ENCODE data around the gene ESAM. TPM values are rescaled to one million over a fixed set of nuclear protein-coding genes. Genes with fewer than 3 reads are reported as not detected.
A peak's percentile ranks its signal among the peaks of the same experiment; 100 is the strongest.

The ESAM gene
- polyA plus RNA-seq, 1 of the 3 experiments (the other 2 are of a cell fraction), result 1.3 TPM

GRCh38 chr11:124759266-124760204, 2.6 kb downstream of the ESAM start:
- no peak overlapping the region for H3K4me2 ChIP-seq
- peak; percentile 27 for DNase-seq
- H3K4me3 ChIP-seq (ENCODE audit: low read depth in 2 of 2, low read length in 1 of 2), result no peak overlapping the region
- H3K27ac ChIP-seq (ENCODE audit: low read depth in 2 of 2, low read length in 1 of 2), result no peak overlapping the region
- H3K9ac ChIP-seq, result no peak overlapping the region
- H2AFZ ChIP-seq (ENCODE audit: low read depth), result no peak overlapping the region
- peaks cover 0 to 13% of the 10 kb centered on the region in 2 experiments; a peak in 2 of 4 replicates for H3K4me1 ChIP-seq (ENCODE audit: control insufficient read depth in 1 of 2, insufficient read depth in 2 of 2, low read depth in 1 of 2, low read length in 1 of 2)
- peaks cover 3% of the 10 kb centered on the region for H3F3A ChIP-seq (replicated peaks; ENCODE audit: insufficient read depth)
- H3K9me3 ChIP-seq, result no peaks in the 10 kb centered on the region
- 98% methylated on average over 33 of the region's 52 CpGs for WGBS (ENCODE audit: low lambda C conversion rate)
- ChIA-PET CTCF (interaction anchor here (0.9 to 4.0 kb wide), 9 partner anchors 12 to 106 kb away, joined by 3 to 35 read pairs (median 7); partner anchors contain the start of genes MSANTD2, NRGN and ROBO3), POLR2A (no interaction called here)
- peaks cover 5% of the 10 kb centered on the region; the same call in 1 of the 2 replicates for H4K20me1 ChIP-seq (ENCODE audit: insufficient read depth)
- H3K79me2 ChIP-seq (ENCODE audit: insufficient read depth), result no peaks in the 10 kb centered on the region
- no peaks in the 10 kb centered on the region for H3K27me3 ChIP-seq (ENCODE audit: insufficient read depth)
- no peaks in the 10 kb centered on the region for H3K9me2 ChIP-seq
- no peak for TF ChIP-seq MEF2A (IDR thresholded peaks at IDR 0.05; ENCODE audit: borderline replicate concordance, low read depth)
- no peak for TF ChIP-seq ZBTB33 (IDR thresholded peaks at IDR 0.05; ENCODE audit: borderline replicate concordance, low read depth)
- H3K36me3 ChIP-seq (replicated peaks in 1 of 2; ENCODE audit: control insufficient read depth in 1 of 2, insufficient read depth in 2 of 2, low read length in 1 of 2), result peaks cover 0 to 7% of the 10 kb centered on the region in 2 experiments

- POLR2A ChIA-PET, result no interaction called here
- H2AFZ ChIP-seq (ENCODE audit: low read depth), result no peak overlapping the region
- CTCF ChIA-PET, result interaction anchor here (0.6 to 4.0 kb wide), 29 partner anchors 9 to 114 kb away, joined by 3 to 35 read pairs (median 3); partner anchors contain the start of genes MSANTD2, NRGN and ROBO3
- no peaks in the 10 kb centered on the region for H3K27me3 ChIP-seq (ENCODE audit: insufficient read depth)
- no peak overlapping the region; a peak in 2 of 4 replicates for H3K4me3 ChIP-seq (ENCODE audit: low read depth in 2 of 2, low read length in 1 of 2)
- H4K20me1 ChIP-seq (ENCODE audit: insufficient read depth), result peaks cover 3% of the 10 kb centered on the region; the same call in 1 of the 2 replicates
- no peak overlapping the region for H3K9ac ChIP-seq
- no peaks in the 10 kb centered on the region for H3K9me2 ChIP-seq
- no peaks in the 10 kb centered on the region for H3K36me3 ChIP-seq (replicated peaks in 1 of 2; ENCODE audit: control insufficient read depth in 1 of 2, insufficient read depth in 2 of 2, low read length in 1 of 2)
- TF ChIP-seq SMC3 (IDR thresholded peaks at IDR 0.05; ENCODE audit: low read depth, low read length), result peak; percentile 26; the same call in 1 of the 2 replicates
- peak; percentile 51 for TF ChIP-seq CTCF (IDR thresholded peaks at IDR 0.05)
- TF ChIP-seq FOSL2 (IDR thresholded peaks at IDR 0.05; ENCODE audit: borderline replicate concordance, low read depth), result no peak
- peak; percentile 47 for TF ChIP-seq RAD21 (IDR thresholded peaks at IDR 0.05; ENCODE audit: low read length)
- no peak for TF ChIP-seq PBX3 (IDR thresholded peaks at IDR 0.05)
- no peaks in the 10 kb centered on the region for H3K9me3 ChIP-seq
- H3K4me2 ChIP-seq, result no peak overlapping the region
- DNase-seq, result peak; percentile 89
- H3K27ac ChIP-seq (ENCODE audit: low read depth in 2 of 2, low read length in 1 of 2), result no peak overlapping the region
- no peaks in the 10 kb centered on the region for H3K79me2 ChIP-seq (ENCODE audit: insufficient read depth)
- H3F3A ChIP-seq (replicated peaks; ENCODE audit: insufficient read depth), result peaks cover 3% of the 10 kb centered on the region
- H3K4me1 ChIP-seq (ENCODE audit: control insufficient read depth in 1 of 2, insufficient read depth in 2 of 2, low read depth in 1 of 2, low read length in 1 of 2), result peaks cover 0 to 13% of the 10 kb centered on the region in 2 experiments; a peak in 2 of 4 replicates
- 63% methylated on average over 41 of the region's 53 CpGs for WGBS (ENCODE audit: low lambda C conversion rate)
Observed at GRCh38 chr11:124758355-124759265, 3.5 kb downstream of the ESAM start.
